ENCODE results near the gene THPO.

Gene THPO

DNA sequence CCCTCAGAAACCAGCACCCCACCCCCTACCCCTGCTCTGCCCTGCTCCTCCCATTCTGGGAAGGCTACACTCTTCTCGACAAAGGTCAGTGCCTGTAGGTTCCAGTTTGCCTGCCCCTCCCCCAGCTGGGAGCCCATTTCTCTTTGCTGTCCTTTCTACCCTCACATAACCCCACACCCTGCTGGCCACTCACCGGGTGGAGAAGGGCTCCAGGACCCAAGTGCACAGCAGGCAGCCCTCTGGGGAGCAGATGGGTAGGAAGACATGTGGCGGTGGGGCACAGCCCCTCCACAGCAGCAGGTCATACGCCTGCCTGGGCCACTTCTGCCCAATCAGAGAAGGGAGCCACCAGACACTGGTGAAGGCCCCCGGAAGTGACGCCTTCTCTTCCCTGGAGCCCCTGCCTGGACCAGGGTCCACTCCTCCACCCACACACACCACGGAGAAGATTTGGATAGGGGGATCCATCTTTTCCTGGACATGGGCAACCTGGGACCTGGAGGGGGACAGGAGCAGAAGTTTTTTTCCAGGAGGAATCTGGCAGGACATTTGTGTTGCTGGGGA lies at the start of gene THPO:
TSS of gene THPO (minus strand) at position 326 of the 564 bp plus-strand sequence. CDS start 1,948 bp downstream, outside the sequence.
- in situ Hi-C loops (cut with HindIII; ENCODE audit: low sequenced_read_pairs), result no loop called here

GRCh38 chr3:184426691-184427141 lies 48.7 kb upstream of the THPO start:
- in situ Hi-C loops (cut with HindIII; ENCODE audit: low sequenced_read_pairs), result no loop called here

GRCh38 chr3:184423561-184423960 lies 45.6 kb upstream of the THPO start:
- in situ Hi-C loops (cut with HindIII; ENCODE audit: low sequenced_read_pairs), result loop anchor here (5.0 kb wide), 2 partner anchors 74 to 104 kb away; no protein-coding TSS in a partner anchor

GRCh38 chr3:184419171-184419570 lies 41.2 kb upstream of the THPO start:
- in situ Hi-C loops (cut with HindIII; ENCODE audit: low sequenced_read_pairs), result no loop called here

DNA sequence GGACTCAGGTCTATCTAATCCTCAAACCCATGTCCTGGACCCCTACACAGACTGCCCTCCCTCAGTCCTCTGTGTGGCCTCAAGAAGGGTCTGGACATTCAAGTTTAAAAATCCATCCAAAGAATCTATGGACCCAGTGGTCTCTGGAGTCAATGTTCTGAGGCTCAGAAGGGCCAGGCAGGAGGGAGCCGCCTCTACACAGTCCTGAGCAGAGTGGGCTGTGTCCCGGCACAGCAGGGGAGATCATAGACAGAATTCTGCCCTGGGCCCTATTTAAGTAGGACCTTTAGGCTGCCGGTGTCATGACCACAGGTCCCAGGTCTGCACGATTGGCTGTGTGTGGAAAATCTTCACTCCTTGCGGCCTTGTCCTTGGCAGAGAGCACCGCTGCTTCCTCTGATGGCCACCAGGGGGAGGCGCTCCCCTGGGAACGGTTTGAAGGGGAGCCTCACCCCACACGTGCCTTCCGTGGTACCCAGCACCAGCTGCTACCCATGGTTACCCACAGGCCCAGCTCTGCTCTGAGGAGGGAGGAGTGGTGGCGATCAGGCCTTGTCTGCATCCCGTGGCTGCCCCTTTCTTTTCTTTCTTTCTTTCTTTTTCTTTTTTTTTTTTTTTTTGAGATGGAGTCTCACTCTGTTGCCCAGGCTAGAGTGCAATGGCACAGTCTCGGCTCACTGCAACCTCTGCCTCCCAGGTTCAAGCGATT lies 39.8 kb upstream of the THPO start:
- in situ Hi-C loops (cut with HindIII; ENCODE audit: low sequenced_read_pairs), result no loop called here

DNA sequence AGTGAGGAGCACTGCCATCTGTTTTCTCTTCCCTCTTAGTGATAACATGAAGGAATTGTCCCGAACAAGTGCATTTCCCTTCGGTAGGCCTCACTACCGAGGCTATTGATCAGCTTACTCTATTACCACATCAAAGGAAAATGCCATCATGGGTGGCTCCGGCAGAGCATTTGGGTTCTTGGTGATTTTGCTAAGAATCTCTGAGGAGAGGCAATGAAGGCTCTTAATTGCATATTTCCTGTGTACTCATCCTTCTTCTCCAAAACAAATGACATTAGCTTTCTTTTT lies 37.1 kb upstream of the THPO start:
- in situ Hi-C loops (cut with HindIII; ENCODE audit: low sequenced_read_pairs), result no loop called here

- in situ Hi-C loops (cut with HindIII; ENCODE audit: low sequenced_read_pairs), result no loop called here
Observed at GRCh38 chr3:184414418-184415202, 36.6 kb upstream of the THPO start.

- in situ Hi-C loops (cut with HindIII; ENCODE audit: low sequenced_read_pairs), result no loop called here
Observed at GRCh38 chr3:184409946-184410500, 32.0 kb upstream of the THPO start.

GRCh38 chr3:184409331-184409926 lies 31.4 kb upstream of the THPO start:
- in situ Hi-C loops (cut with HindIII; ENCODE audit: low sequenced_read_pairs), result no loop called here

GRCh38 chr3:184405075-184406030 lies 27.3 kb upstream of the THPO start:
- in situ Hi-C loops (cut with HindIII; ENCODE audit: low sequenced_read_pairs), result no loop called here

DNA sequence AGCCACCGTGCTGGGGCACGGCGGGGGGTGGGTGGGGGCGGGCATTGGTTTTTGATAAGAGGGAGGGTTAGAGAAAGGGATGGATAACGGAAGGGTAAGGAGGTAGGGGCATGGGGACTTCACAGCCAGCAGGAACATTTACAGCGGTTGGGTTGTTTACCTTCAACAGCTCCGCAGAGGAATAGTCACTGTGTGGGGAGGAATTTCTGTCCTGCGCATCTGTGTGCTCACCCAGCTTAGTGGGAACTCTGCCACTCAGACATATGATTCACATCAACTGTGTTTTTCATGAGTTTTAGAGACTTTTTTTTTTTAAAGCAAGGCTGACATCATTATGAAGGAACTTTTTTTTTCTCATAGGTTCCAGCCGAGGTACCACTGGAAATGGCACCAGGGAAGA lies 21.4 kb upstream of the THPO start:
- in situ Hi-C loops (cut with HindIII; ENCODE audit: low sequenced_read_pairs), result no loop called here

DNA sequence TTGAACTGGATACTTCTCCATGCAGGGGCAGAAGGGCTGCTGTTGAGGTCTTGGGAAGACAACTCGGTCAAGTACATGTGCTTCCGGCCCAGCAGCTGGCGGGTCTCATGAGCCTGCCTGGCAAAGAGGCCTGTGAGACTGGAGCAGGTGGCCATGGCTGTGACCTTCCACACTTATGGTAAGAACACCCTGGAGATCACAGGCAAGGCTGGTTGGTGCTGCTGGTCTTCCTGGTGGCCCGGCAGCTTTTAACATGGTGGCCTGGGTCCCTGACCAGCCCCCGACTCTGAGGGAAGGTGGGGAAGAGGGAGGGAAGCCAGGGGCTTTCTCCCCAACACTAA lies 17.3 kb upstream of the THPO start:
- in situ Hi-C loops (cut with HindIII; ENCODE audit: low sequenced_read_pairs), result no loop called here

DNA sequence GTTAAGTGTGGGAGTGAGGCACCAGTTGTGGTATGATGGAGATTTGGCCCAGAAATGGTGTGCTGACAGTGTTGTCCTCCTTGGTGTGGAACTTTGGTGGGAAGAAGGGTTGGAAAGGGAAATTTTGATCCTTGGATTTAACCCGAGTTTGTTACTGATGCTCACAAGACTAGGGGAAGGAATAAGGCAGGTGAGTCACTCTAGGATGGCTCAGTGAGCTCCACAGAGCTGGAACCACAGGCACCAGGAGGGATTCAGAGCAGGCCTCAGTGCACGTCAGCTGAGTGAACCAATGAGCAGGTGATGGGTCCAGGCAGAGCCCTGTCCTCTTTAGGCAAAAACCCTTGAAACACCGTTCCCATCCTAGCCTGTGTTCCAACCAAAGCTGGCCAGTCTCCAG lies 13.3 kb upstream of the THPO start:
- in situ Hi-C loops (cut with HindIII; ENCODE audit: low sequenced_read_pairs), result no loop called here

- in situ Hi-C loops (cut with HindIII; ENCODE audit: low sequenced_read_pairs), result no loop called here
Observed at GRCh38 chr3:184389935-184390528, 12.0 kb upstream of the THPO start.

DNA sequence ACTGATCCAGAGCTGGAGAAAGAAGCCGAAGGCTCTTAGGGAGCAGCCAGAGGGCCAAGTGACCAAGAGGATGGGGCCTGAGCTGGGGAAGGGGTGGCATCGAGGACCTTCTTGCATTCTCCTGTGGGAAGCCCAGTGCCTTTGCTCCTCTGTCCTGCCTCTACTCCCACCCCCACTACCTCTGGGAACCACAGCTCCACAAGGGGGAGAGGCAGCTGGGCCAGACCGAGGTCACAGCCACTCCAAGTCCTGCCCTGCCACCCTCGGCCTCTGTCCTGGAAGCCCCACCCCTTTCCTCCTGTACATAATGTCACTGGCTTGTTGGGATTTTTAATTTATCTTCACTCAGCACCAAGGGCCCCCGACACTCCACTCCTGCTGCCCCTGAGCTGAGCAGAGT lies 11.4 kb upstream of the THPO start:
- in situ Hi-C loops (cut with HindIII; ENCODE audit: low sequenced_read_pairs), result no loop called here

DNA sequence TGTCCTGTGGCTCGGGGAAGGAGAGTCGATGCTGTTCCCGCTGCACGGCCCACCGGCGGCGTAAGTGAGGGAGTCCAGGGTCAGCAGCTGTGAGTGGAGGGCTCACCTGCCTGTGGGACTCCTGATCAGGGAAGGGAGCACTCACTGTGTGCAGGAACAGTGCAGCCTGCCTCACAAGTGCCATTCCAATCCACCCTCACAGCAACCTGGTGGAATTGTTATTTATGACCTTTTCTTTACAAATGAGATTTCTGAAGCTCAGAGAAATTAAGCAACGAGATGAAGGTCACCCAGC lies 10.9 kb upstream of the THPO start:
- in situ Hi-C loops (cut with HindIII; ENCODE audit: low sequenced_read_pairs), result no loop called here

DNA sequence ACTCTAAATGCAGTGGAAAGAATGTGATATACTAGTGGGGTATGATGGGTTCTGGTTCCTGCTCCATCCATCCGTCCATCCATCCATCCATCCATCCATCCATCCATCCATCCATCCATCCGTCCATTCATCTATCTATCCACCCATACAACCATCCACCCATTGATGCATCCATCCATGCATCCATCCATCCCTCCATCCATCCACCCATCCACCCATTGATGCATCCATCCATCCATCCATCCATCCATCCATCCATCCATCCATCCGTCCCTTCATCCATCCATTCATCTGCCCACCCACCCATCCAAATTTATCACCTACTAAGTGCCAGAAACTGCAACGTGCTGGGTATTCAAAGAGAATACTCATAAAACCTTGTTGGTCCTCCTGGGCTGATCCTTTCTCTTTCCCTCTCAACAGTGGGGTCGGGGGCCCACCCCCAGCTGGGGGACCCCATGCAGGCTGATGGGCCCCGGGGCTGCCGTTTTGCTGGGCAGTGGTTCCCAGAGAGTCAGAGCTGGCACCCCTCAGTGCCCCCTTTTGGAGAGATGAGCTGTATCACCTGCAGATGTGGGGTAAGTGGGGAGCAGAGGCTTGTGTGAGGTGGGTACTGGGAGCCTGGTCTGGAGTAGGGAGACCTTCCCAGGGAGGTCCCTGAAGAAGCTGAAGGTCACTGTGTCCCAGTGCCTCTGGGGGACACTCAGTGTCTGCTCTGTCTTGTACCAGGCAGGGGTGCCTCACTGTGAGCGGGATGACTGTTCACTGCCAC lies 10.3 kb upstream of the THPO start:
- in situ Hi-C loops (cut with HindIII; ENCODE audit: low sequenced_read_pairs), result no loop called here

GRCh38 chr3:184387174-184387714 lies 9.2 kb upstream of the THPO start:
- in situ Hi-C loops (cut with HindIII; ENCODE audit: low sequenced_read_pairs), result no loop called here

Measured in endothelial cell of hepatic sinusoid (primary cell).